ENCODE data around the gene PDP2. TPM values are rescaled to one million over a fixed set of nuclear protein-coding genes. Genes with fewer than 3 reads are reported as not detected.

Gene PDP2
- polyA plus RNA-seq, 1 of the 3 experiments (the other 2 are of a cell fraction) = 4.7 TPM

GRCh38 chr16:66895689-66895979, 15.3 kb downstream of the PDP2 start:
- ChIA-PET CTCF (interaction anchor here (0.6 to 8.5 kb wide), 47 partner anchors 10 to 304 kb away, joined by 3 to 174 read pairs (median 6); partner anchors contain the start of genes CDH16, CES3, CIAO2B and FBXL8), POLR2A (interaction anchor here (1.0 to 1.2 kb wide), 2 partner anchors 15 to 33 kb away, joined by 4 to 6 read pairs; partner anchors contain the start of gene PDP2)
- Histone ChIP-seq H4K20me1 (ENCODE audit: insufficient read depth) (no peaks in the 10 kb centered on the region), H3K9me3 (no peaks in the 10 kb centered on the region), H3K79me2 (ENCODE audit: insufficient read depth) (no peaks in the 10 kb centered on the region), H3K4me2 (no peak overlapping the region), H3K4me3 (ENCODE audit: low read depth in 2 of 2, low read length in 1 of 2) (no peak overlapping the region), H3K36me3 (replicated peaks in 1 of 2; ENCODE audit: control insufficient read depth in 1 of 2, insufficient read depth in 2 of 2, low read length in 1 of 2) (no peaks in the 10 kb centered on the region), H3K4me1 (ENCODE audit: control insufficient read depth in 1 of 2, insufficient read depth in 2 of 2, low read depth in 1 of 2, low read length in 1 of 2) (peaks cover 14 to 16% of the 10 kb centered on the region in 2 experiments), H3K27me3 (ENCODE audit: insufficient read depth) (no peaks in the 10 kb centered on the region), H3F3A (replicated peaks; ENCODE audit: insufficient read depth) (peaks cover 3% of the 10 kb centered on the region), H2AFZ (ENCODE audit: low read depth) (no peak overlapping the region), H3K27ac (ENCODE audit: low read depth in 2 of 2, low read length in 1 of 2) (no peak overlapping the region), H3K9ac (no peak overlapping the region), H3K9me2 (no peaks in the 10 kb centered on the region)
- TF ChIP-seq REST (IDR thresholded peaks at IDR 0.05; ENCODE audit: low read depth, low read length) (no peak), GATA2 (CRISPR knock-in tag; IDR thresholded peaks at IDR 0.05) (no peak), NFIC (IDR thresholded peaks at IDR 0.05; ENCODE audit: borderline replicate concordance) (no peak), CHD2 (IDR thresholded peaks at IDR 0.05; ENCODE audit: low read length, partially characterized antibody) (no peak), POLR2AphosphoS5 (IDR thresholded peaks at IDR 0.05; ENCODE audit: low read depth, low read length) (no peak), JUND (IDR thresholded peaks at IDR 0.05) (no peak), NRF1 (IDR thresholded peaks at IDR 0.05; ENCODE audit: low read depth, low read length) (no peak), TEAD4 (IDR thresholded peaks at IDR 0.05; ENCODE audit: borderline replicate concordance, insufficient read depth) (no peak), RAD21 (IDR thresholded peaks at IDR 0.05; ENCODE audit: low read length) (no peak), YY1 (IDR thresholded peaks at IDR 0.05; ENCODE audit: low read depth) (no peak), SMC3 (IDR thresholded peaks at IDR 0.05; ENCODE audit: low read depth, low read length) (no peak), TCF12 (IDR thresholded peaks at IDR 0.05) (no peak), FOSL2 (IDR thresholded peaks at IDR 0.05; ENCODE audit: borderline replicate concordance, low read depth) (no peak), RXRA (IDR thresholded peaks at IDR 0.05; ENCODE audit: borderline replicate concordance, low read depth) (no peak), MAX (IDR thresholded peaks at IDR 0.05; ENCODE audit: low read depth) (no peak), EZH2phosphoT487 (IDR thresholded peaks at IDR 0.05; ENCODE audit: borderline replicate concordance, low read depth) (no peak), RFX5 (IDR thresholded peaks at IDR 0.05; ENCODE audit: low read length) (no peak)
- no peak for DNase-seq
- WGBS (ENCODE audit: low lambda C conversion rate) = 87% methylated on average over 5 of the region's 5 CpGs
